ENCODE results near the gene COG1. TPM values are rescaled to one million over a fixed set of nuclear protein-coding genes. Genes with fewer than 3 reads are reported as not detected.
A peak's percentile ranks its signal among the peaks of the same experiment; 100 is the strongest.

COG1 gene
- total RNA-seq, 1 donor from 2014 or later, result 11.7 TPM

- Mint-ChIP-seq H3K27me3 (ENCODE audit: insufficient read depth, low read depth) (no peaks in the 10 kb centered on the region), H3K4me3 (peak overlapping the region; percentile 30), H3K9me3 (no peaks in the 10 kb centered on the region), H3K27ac (no peak overlapping the region), H3K36me3 (no peaks in the 10 kb centered on the region), H3K4me1 (peaks cover 35% of the 10 kb centered on the region)
- Histone ChIP-seq H4K20me1 (ENCODE audit: low read depth) (peaks cover 36% of the 10 kb centered on the region), H3K27ac (no peak overlapping the region), H3K9me3 (ENCODE audit: low read depth) (no peaks in the 10 kb centered on the region), H2AFZ (replicated peaks) (no peak overlapping the region), H3K27me3 (no peaks in the 10 kb centered on the region), H3F3A (ENCODE audit: low read depth) (peaks cover 11% of the 10 kb centered on the region), H3K4me1 (peaks cover 23% of the 10 kb centered on the region), H3K4me2 (no peak overlapping the region), H3K36me3 (no peaks in the 10 kb centered on the region), H3K4me3 (no peak overlapping the region), H3K79me2 (ENCODE audit: low read depth) (peaks cover 88% of the 10 kb centered on the region), H3K9ac (no peak overlapping the region)
- no peak for DNase-seq (ENCODE audit: low spot score)
- TF ChIP-seq EZH2 (IDR thresholded peaks at IDR 0.05) (no peak), EZH2phosphoT487 (IDR thresholded peaks at IDR 0.05) (no peak), CTCF (IDR thresholded peaks at IDR 0.05) (no peak)
These were observed 35.9 kb downstream of the COG1 start for GRCh38 chr17:73228748-73229236.

- Mint-ChIP-seq H3K9me3 (no peaks in the 10 kb centered on the region), H3K27ac (no peak overlapping the region), H3K27me3 (ENCODE audit: insufficient read depth, low read depth) (no peaks in the 10 kb centered on the region), H3K4me3 (peak overlapping the region; percentile 94), H3K4me1 (peaks cover 36% of the 10 kb centered on the region), H3K36me3 (no peaks in the 10 kb centered on the region)
- DNase-seq (ENCODE audit: low spot score), result no peak
- TF ChIP-seq EZH2phosphoT487 (IDR thresholded peaks at IDR 0.05) (no peak), EZH2 (IDR thresholded peaks at IDR 0.05) (no peak), CTCF (IDR thresholded peaks at IDR 0.05) (no peak)
- Histone ChIP-seq H3K36me3 (no peaks in the 10 kb centered on the region), H3F3A (ENCODE audit: low read depth) (peaks cover 11% of the 10 kb centered on the region), H3K27ac (no peak overlapping the region), H3K4me1 (peaks cover 23% of the 10 kb centered on the region), H4K20me1 (ENCODE audit: low read depth) (peaks cover 37% of the 10 kb centered on the region), H3K4me2 (no peak overlapping the region), H2AFZ (replicated peaks) (no peak overlapping the region), H3K4me3 (no peak overlapping the region), H3K79me2 (ENCODE audit: low read depth) (peaks cover 92% of the 10 kb centered on the region), H3K9ac (no peak overlapping the region), H3K27me3 (no peaks in the 10 kb centered on the region), H3K9me3 (ENCODE audit: low read depth) (no peaks in the 10 kb centered on the region)
These were observed 37.2 kb downstream of the COG1 start for GRCh38 chr17:73230088-73230487.

GRCh38 chr17:73231395-73231794 is 38.5 kb downstream of the COG1 start:
- Histone ChIP-seq H3K4me2 (peak overlapping the region; percentile 95), H3K36me3 (peaks cover 5% of the 10 kb centered on the region), H3F3A (ENCODE audit: low read depth) (peaks cover 11% of the 10 kb centered on the region), H3K79me2 (ENCODE audit: low read depth) (peaks cover 91% of the 10 kb centered on the region), H3K27ac (peak overlapping the region; percentile 77), H3K4me1 (peaks cover 20% of the 10 kb centered on the region), H2AFZ (replicated peaks) (peak overlapping the region; percentile 86), H4K20me1 (ENCODE audit: low read depth) (peaks cover 37% of the 10 kb centered on the region), H3K27me3 (no peaks in the 10 kb centered on the region), H3K9ac (peak overlapping the region; percentile 58), H3K4me3 (peak overlapping the region; percentile 94), H3K9me3 (ENCODE audit: low read depth) (no peaks in the 10 kb centered on the region)
- Mint-ChIP-seq H3K36me3 (peaks cover 12% of the 10 kb centered on the region), H3K27me3 (ENCODE audit: insufficient read depth, low read depth) (no peaks in the 10 kb centered on the region), H3K4me3 (peak overlapping the region; percentile 94), H3K9me3 (no peaks in the 10 kb centered on the region), H3K4me1 (peaks cover 43% of the 10 kb centered on the region), H3K27ac (peak overlapping the region; percentile 78)
- TF ChIP-seq CTCF (IDR thresholded peaks at IDR 0.05), result no peak
- no peak for TF ChIP-seq EZH2phosphoT487 (IDR thresholded peaks at IDR 0.05)
- no peak for DNase-seq (ENCODE audit: low spot score)
